OCI-M1 (cell line): ENCODE results near the gene RBKS.

Source experiments
- DNase-seq: peaks from one replicate; lab custom pipeline; 2025; lab: John Stamatoyannopoulos, UW

Gene RBKS

DNA sequence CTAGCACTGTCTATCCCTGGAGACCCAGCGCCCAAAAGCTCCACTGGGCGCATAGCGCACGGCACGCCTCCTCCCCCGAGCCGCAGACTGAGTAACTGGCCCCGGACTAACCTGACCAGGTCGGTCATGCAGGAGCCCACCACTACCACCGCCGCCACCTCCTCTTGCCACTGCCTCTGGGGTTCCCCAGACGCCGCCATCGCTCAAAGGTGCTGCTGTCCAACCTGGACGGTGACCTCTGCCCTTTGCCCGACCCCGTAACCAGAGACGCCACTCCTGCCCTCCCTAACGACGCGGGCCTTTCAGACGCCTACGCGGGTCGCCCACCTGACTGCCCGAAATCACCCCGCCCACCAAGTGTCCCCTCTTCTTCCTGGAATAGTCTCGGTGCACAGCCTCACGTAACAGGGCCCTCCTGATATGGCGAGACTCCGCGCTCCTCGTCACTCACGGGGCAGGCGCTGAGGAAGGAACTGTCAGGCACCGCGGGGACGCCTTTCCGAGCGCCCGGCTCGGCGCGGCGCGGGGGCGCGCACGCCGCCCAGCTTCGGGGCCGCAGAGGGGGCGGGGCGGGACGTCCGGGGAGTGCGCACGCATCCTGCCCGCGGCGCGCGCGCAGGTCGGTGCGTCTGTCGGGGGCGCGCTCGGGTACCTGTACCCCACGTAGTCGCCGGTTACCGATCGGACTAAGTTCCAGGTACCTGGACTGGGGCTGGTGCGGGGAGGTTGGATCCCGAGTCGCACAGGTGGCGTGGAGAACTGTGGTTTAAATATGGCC, at the start of gene RBKS, which contains the start of gene BABAM2:
Gene RBKS, minus strand, starts transcription at position 242 of the 778 bp plus-strand sequence. Its CDS starts 42 bp downstream, at position 200.
Gene BABAM2, plus strand, starts transcription at position 584 of the 778 bp plus-strand sequence. CDS start 3,828 bp downstream, outside the sequence.
- DNase-seq = peak; percentile 88

DNA sequence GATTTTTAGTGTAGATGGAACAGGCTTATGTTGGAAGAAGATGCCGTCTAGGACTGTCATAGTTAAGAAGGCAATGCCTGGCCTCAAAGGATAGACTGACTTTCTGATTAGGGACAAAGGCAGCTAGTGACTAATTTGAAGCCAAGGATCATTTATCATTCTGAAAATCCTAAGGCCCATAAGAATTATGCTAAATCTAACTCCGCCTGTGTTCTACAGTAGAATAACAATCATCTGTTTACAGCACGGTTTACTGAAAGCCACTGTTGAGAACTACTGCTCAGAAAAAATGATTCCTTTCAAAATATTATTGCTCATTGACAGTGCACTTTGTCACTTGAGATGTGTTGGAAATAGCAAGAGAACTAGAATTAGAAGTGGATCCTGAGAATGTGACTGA, 44.8 kb upstream of the RBKS start:
- DNase-seq = no peak

DNA sequence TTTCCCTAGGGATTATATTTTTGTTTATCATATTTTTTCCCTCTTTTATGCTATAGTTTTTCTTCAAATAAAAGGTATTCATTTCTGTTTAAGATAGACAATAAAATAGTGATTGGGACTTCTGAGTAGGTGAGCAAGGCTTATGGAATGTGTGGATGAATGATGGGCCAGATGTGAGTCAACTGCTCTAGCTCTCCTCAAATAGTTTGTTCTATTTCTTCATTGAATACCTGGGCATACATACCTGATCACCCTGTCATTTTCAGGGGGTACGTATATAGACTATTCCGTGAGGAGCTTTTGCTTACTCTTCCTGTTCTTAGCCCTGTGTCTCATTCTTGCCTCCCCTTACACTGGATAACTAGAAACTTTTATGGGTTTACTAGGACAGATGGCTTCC, 42.2 kb upstream of the RBKS start:
- DNase-seq = no peak

DNA sequence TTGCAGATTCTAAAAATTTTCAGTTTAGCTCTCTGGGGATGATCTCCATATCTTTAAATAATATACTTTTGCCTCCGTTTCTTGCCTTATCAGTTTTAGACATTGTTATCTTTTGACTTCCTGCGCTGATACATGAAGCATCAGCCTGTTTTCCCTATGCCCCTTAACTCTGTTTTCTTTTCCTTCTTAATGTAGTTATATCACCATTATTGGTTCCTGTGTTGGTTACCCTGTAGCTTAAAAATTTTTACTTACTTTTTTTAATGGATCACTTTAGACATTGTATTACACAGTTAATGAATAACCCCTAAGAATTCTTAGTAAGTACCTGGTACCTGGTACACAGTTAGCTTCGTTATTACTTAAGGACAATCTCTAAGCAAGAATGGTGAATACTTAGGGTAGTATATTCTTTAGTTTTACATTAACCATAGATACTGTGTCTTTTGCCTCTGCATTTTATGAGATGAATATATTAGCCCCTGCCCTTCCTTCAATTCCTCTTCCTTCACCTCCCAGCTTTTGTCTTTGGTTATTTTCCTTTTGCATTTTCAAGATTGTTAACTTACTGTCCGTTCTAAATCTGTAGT, 41.3 kb upstream of the RBKS start:
- no peak for DNase-seq

DNA sequence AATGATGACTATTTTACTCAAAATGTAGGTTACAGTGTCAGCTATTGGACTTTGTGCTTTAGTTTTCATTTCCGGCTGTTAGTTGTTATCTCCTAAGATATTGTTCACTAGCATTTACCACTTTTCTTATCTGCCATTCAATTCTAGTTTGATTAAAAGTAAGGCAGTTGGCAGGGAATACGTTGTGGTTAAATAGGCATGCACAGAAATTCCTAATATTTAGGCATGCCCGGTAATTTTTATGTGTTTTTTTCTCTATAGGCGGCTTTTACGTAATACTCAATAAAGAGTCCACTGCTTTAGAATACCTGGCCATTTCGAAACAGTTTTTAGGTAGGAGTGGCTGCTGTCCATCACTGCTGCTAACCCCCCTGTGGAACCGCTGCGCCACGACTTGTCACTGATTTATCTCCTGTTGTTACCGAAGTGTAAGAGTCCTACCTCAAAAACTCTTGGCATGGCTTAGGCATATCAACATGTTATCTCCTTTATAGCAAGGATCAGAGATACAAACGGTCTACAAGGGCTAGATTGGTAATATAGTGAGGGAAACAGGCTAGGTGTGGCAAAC, 39.8 kb upstream of the RBKS start:
- DNase-seq = peak; percentile 36

DNA sequence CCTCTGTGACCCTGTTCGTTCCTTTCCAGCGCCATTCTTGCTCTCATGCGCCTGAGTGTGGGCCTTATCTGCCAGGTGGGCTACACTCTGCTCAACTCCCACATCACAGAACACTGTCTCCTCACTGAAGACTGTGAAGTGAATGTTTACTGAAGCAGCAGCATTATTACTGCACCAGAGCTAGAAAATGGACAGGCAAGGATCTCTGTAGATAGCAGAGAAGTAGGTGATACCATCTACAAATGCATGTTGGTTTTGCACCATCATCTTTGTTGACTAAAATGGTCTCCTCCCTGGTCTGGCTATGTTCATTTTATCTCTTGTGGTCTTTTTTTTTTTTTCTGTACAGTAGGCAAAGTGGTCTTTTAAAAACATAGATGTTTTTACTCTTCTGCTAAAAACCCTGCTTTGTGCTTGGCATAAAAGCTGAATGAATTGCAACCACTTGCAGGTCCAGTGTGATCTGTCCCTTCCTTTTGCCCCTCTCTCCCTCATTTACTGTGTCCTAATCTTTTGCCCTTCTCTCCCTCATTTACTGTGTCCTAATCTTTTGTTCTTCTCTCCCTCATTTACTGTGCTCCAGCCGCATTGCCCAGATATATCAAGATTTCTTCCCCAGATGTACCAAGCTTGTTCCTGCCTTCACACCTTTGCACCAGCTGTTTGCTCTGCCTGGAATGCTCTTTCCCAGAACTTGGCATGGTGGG, 35.7 kb upstream of the RBKS start:
- peak; percentile 56 for DNase-seq

DNA sequence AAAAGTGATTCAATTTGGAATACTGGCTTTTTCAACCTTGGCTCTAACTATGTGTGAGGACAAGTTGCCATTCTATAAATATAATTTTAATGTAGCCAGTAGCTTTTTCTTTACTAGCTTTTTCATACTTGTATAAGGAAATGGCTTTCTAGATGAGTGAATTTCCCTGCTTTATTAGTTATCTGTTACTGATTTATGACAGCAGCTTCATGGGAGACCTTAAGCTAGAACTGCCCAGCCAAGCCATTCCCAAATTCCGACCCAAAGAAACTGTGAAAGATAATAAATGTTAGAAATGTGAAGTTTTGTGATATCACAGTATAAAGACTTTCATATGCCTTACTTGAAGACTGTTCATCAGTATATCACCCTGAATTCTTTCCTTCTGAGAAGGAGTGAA, 32.7 kb upstream of the RBKS start:
- no peak for DNase-seq

DNA sequence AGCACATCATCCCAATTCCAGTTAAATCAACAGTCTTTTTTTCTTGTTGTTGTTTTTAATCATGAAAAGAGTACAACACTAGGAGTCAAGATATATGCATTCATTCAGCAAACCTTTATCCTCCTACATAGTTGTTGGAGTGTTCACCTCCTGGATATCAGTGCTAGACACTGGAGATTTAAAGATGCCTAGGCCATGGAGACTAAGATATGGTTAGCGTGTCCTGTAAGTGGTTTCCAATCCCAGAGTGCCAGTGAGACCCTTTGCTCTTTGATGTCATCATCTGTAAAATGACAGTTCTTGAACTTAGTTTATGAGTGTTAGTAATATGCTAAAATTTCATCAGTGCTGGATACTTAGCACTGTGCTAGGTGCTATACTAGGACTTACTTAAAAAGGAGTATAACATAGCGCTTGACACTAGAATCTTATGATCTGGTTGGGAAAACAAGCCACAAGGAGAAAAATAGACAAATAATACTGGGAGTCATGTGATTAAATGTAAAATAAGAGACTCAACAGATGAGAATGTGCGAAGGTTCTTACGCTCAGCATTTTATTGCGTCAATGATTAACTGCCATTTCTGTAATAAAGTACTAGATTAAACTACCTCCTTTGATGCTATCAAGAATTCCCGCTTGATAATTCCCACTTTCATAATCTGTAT, 31.8 kb upstream of the RBKS start:
- no peak for DNase-seq

DNA sequence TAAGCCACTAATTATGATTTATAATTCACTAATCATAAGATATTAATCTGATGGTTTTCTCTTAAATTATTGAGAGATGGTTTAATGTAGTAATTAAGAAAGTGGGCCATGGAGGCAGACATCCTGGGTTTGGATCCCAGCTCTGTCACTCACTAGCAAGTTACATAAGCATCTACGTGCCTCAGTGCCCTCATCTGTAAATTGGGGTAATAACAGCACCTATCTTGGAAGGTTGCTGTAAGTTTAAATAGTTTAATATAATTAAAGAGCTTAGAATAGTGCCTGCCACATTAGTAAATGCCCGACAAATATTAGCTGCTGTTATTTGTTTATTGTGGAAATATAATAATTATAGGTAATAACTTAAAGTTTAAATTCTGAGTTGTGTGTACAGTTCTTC, 31.2 kb upstream of the RBKS start:
- no peak for DNase-seq

DNA sequence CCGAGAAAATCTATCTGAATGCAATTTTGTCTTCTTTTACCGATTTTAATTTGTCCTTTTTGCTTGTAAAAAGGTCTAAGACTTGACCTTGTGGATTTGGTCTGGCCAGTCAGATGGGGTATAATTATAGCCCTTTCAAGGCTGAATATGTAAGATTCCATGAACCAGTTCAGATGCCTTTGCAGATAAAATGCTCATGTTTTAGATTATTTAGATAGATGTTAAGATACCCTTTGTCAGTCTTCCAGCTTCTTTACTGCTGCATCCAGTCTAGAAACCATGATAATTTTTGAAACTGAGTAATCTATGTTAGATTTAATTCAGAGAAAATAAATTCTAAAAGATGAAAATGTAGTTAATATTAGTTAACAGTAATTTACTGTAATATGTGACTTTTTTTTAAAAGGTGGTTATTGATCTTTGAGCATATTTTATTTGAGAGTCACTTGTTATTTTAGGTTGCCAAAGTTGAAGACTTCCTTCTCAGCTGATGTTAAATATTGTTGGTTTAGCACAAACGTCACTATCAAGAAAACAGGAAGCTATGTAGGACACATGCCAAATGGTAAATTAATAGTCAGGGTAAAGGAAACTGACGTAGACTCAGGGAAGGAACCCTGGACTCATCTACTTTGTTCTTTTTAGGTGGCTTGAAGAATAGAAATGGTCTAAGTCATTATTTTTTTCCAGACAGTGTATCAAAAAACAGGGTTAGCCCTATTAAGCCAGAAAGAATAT, 30.1 kb upstream of the RBKS start:
- peak; percentile 60 for DNase-seq

DNA sequence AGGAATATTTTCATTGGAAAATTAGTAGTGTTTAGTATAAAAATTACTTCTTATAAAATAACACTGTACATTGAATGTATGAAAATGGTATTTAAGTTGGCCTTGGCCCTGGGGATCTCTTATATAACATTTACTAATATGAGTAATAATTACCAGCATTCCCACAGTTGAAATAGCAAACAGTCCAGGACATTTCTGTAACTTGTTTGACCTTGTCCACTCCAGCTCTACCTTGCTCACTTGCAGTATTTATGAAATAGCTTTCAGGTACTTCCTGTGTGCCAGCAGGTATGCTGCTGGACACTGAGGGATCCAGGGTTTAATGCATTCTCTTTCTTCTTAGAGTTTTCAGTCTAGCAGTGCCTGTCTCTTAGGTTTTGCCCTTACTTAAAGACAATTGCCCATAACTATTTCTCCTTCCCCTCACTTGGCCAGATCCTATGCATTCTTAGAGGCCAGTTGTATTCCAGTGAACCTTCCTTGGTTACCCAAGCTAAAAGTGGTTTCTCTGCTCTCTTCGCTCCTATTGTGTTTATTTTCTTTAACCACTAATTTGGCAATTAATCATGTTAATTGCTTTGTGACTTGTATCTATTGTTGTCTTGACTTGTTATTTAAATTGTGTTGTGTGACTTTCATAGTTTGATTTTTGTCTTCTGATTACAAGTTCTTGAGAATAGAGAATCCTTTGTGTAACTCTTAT, 26.3 kb upstream of the RBKS start:
- no peak for DNase-seq

DNA sequence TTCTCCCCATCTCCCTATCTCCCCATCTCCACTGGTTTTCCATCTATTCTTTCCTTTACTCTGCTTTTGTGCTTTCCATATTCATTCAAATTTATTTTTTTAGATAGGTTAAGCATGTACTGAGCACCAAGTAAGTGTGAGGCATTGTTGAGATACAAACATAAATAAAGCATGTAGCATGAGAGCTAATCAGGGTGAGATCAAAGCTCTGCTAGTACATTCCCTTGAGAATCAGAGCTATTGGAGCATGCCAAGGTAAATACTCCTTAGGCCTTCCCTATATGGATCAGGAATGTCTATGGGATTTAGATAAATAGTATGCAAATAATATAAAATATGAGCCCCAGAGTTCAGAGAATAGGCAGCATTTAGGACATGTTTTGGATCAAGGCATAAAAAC, 25.7 kb upstream of the RBKS start:
- no peak for DNase-seq

DNA sequence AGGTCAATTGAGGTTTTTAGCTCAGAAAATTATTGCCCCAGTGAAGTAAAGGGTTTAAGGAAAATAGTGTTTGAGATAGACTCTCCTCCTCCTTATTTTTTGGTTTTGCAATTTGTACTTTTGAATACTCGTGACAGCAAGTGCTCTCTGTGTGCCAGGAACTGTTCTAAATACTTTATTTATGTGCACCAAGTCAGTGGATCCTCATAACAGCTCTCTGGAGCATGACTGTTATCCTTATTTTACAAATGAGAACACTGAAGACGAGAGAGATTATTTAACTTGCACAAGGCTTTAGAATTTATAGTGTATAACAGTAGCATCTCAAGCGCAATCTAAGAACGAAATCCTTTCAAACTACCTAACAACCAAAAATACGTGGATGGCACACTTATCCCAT, 25.0 kb upstream of the RBKS start:
- no peak for DNase-seq

DNA sequence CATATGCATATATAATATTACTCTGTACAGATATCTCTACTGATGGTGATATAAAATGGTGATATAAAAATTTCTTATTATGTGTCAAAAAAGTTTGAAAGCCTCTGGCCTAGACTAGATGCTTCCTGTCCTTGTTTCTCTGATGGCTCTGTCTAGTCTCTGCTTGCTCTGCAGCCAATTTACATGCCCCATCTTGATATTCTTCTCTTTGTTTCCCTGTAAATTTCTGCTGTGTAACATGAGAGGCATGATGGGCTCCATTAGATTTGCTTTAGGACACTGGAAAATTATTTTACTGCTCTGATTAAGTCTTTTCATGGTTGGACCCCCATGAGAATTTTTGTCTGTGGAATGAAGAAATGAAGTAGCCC, 24.6 kb upstream of the RBKS start:
- DNase-seq = no peak

DNA sequence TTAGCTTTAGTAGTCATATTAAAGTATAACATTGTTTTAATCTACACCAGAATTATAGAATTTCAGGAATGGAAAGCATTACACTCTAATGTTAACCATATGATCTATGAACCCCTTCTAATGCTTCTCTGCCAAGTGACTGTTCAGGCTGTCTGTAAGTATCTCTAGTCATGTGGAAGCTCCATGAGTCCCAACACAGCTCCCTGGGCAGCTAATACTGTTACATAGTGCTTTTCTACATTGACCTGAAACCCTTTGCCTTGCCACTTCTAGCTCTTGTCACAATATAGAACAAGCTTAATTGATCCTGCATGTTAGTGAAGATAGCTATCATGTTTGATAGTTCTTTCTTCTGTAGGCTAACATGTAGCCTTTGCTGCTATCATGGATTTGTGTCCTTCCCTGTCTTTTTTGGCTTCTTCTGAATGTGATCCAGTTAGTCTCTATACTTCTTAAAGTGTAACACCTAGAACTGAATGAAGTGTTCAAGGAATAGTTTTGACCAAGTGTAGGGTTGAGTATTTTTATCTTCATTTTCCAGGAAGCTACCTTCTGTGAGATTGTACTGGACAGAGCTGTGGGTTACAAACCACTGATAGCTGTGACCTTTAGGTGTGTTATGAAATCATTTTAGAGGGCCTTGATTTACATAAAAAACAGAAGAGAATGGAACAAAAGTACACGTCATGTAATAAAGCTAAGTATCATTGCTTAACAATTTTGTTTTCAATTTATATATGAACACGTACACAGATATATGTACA, 24.0 kb upstream of the RBKS start:
- peak; percentile 55 for DNase-seq

DNA sequence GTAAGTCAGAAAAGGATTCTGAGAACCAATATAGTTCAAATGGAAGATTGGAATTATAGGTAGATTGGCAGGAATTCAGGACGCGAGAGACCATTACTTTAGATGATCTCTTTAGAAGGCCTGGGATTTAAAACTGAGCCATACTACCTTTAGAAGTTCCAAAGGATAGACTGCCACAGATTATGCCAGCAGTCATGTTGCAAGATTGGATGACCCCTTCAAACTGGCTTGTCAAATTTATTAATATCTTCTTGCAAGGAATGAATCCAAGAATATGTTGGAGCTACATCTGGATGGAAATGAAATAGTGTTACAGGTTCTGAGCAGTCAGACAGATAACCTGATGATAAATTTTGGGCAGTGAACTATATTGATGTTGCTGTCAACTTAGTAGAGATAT, 22.3 kb upstream of the RBKS start:
- no peak for DNase-seq

DNA sequence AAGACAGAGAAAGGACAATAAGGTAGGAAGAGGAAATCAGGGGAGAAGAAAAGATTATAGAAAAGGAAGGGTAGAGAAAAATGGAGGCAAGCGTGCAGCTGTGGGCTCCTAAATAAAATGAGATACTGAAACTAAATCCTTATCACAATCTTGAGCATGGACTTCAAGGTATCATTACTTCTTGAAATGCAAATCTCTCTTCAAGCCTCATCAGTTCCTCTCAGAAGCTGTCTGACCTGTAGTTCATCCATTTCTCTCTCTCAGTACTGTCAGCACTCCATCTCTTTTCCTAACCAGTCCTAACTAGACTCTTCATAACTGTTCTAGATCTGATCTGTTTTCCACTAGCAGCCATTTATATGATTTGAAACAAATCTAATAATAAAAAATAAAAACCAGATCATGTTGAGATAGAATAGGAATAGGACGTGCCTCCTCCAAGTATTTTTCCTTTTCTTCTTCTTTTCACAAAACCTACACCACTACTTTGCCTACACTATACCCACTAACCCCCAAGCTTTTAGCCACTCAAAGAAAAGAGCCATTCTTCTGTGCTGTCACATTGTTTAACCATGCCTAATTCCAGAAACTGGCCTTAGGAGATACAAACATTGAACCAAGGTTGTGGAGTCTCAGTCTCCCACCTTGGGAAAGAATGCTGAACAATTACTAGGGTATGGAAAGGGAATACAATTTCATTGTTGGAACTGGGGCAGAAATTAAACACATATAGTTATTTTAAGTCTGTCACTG, 21.4 kb upstream of the RBKS start:
- no peak for DNase-seq

DNA sequence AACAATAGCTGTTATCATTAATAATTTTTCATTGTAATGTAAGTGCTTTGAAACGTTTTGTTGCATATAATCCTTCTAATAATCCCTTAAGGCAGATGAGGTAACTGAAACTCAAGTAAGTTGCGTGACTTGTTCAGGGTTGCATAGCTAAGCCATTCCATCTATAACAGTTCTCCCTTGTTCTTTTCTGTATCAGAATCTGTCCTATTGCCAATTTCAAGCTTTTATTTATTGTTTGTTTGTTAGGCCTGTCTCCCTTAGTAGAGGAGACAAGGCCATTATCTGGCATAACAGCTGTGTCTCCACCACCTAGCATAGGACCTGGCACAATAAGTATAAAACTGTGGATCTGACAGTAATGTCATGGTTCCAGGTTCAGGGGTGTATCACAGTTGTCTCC, 19.7 kb upstream of the RBKS start:
- DNase-seq = no peak

DNA sequence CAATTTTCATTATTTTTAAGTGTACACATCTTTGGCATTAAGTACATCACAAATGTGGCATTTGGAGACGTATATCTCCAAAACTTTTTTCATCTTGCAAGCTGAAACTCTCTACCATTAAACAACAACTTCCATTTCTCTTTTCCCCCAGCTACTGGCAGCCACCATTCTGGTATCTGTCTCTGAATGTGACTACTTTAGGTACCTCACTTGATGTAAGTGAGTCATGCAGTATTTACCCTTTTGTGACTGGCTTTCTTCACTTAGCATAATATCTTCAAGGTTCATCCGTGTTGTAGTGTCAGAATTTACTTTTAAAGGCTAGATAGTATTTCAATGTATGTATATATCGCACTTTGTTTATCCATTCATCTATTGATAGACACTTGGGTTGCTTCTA, 17.4 kb upstream of the RBKS start:
- no peak for DNase-seq
